ENCODE measurements around the gene BTG1.
"Not testable (repeated sequence)": the region's sequence is repeated elsewhere in the genome, so short reads cannot be mapped to it uniquely, and the experiment has no call there.

The BTG1 gene

GRCh38 chr12:92098594-92099380, 46.9 kb downstream of the BTG1 start:
- Histone ChIP-seq H3K27me3 (ENCODE audit: insufficient read depth, low read length) (no peaks in the 10 kb centered on the region), H3K79me2 (ENCODE audit: insufficient read depth, low read length) (no peaks in the 10 kb centered on the region), H2AFZ (ENCODE audit: low read length) (no peak overlapping the region), H3K36me3 (ENCODE audit: insufficient read depth, low read length) (no peaks in the 10 kb centered on the region), H3K27ac (ENCODE audit: low read depth, low read length, poor library complexity, severe bottlenecking) (no peak overlapping the region), H3K9ac (ENCODE audit: low read length) (no peak overlapping the region), H3K4me2 (ENCODE audit: low read length) (no peak overlapping the region), H3K9me3 (ENCODE audit: low read length) (0 out of 2 replicates have a peak, but pooled peaks cover 3% of the 10 kb centered on the region), H3F3A (ENCODE audit: insufficient read depth, low read length) (no peaks in the 10 kb centered on the region), H3K9me2 (ENCODE audit: low read depth, low read length) (no peaks in the 10 kb centered on the region), H3K4me3 (ENCODE audit: low read depth, low read length, poor library complexity, severe bottlenecking) (no peak overlapping the region), H3K4me1 (ENCODE audit: insufficient read depth, low read length, severe bottlenecking) (peaks cover 12% of the 10 kb centered on the region), H4K20me1 (ENCODE audit: insufficient read depth, low read length) (no peaks in the 10 kb centered on the region)
- TF ChIP-seq EZH2 (IDR thresholded peaks at IDR 0.05; ENCODE audit: borderline replicate concordance, low read length) (no peak), CTCF (IDR thresholded peaks at IDR 0.05; ENCODE audit: low read length) (no peak)

DNA sequence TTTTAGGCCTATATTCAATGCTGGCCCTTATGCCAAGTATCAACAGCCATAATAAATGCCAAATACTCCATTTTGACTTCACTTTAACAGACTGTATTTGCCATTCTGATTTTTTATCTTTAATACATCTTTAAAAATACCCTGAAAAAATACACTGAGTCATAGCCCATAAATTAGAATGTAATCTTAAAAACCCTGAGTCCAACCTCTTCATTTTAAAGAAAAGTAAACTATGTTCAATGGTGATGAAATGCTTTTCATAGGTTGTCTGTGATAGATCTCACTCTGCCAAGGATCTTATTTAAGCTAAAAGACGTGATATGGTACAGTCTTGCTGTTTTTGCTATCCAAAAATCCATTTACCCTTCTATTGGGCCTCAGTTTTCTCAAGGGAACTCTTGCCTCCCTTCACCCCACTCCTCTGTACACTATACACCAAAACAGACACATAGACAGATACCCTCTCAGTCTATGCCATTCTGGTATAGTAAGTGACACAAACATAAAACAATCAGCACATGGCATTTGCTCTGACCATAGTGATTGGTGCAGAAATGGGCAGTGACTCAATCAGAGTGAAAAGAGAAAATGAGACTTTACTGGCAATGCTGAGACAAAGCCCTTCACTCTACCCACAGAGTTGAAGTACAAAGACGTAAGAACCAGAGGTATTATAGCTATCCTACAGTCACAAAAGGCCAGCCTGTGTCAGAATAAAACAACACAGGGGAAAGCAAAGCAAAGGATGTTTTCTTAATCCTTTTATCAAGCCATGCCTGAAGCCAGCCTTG, 49.1 kb downstream of the BTG1 start:
- Histone ChIP-seq H3K79me2 (ENCODE audit: insufficient read depth, low read length) (no peaks in the 10 kb centered on the region), H3K27ac (ENCODE audit: low read depth, low read length, poor library complexity, severe bottlenecking) (no peak overlapping the region), H3K9ac (ENCODE audit: low read length) (no peak overlapping the region), H3K4me2 (ENCODE audit: low read length) (no peak overlapping the region), H3K36me3 (ENCODE audit: insufficient read depth, low read length) (no peaks in the 10 kb centered on the region), H4K20me1 (ENCODE audit: insufficient read depth, low read length) (no peaks in the 10 kb centered on the region), H3K27me3 (ENCODE audit: insufficient read depth, low read length) (no peaks in the 10 kb centered on the region), H3F3A (ENCODE audit: insufficient read depth, low read length) (no peaks in the 10 kb centered on the region), H3K9me2 (ENCODE audit: low read depth, low read length) (no peaks in the 10 kb centered on the region), H3K4me1 (ENCODE audit: insufficient read depth, low read length, severe bottlenecking) (peaks cover 12% of the 10 kb centered on the region), H3K9me3 (ENCODE audit: low read length) (0 out of 2 replicates have a peak, but pooled peaks cover 3% of the 10 kb centered on the region), H2AFZ (ENCODE audit: low read length) (no peak overlapping the region), H3K4me3 (ENCODE audit: low read depth, low read length, poor library complexity, severe bottlenecking) (no peak overlapping the region)
- TF ChIP-seq EZH2 (IDR thresholded peaks at IDR 0.05; ENCODE audit: borderline replicate concordance, low read length) (no peak), CTCF (IDR thresholded peaks at IDR 0.05; ENCODE audit: low read length) (no peak)

- Histone ChIP-seq H3K4me2 (ENCODE audit: low read length) (no peak overlapping the region), H3K4me3 (ENCODE audit: low read depth, low read length, poor library complexity, severe bottlenecking) (no peak overlapping the region), H3F3A (ENCODE audit: insufficient read depth, low read length) (no peaks in the 10 kb centered on the region), H3K9me2 (ENCODE audit: low read depth, low read length) (no peaks in the 10 kb centered on the region), H3K27me3 (ENCODE audit: insufficient read depth, low read length) (no peaks in the 10 kb centered on the region), H2AFZ (ENCODE audit: low read length) (0 out of 2 replicates have a peak overlapping the region, but pooled peaks have one; percentile 34), H3K79me2 (ENCODE audit: insufficient read depth, low read length) (no peaks in the 10 kb centered on the region), H3K9ac (ENCODE audit: low read length) (no peak overlapping the region), H3K36me3 (ENCODE audit: insufficient read depth, low read length) (no peaks in the 10 kb centered on the region), H3K9me3 (ENCODE audit: low read length) (no peaks in the 10 kb centered on the region), H3K4me1 (ENCODE audit: insufficient read depth, low read length, severe bottlenecking) (peaks cover 12% of the 10 kb centered on the region), H3K27ac (ENCODE audit: low read depth, low read length, poor library complexity, severe bottlenecking) (no peak overlapping the region), H4K20me1 (ENCODE audit: insufficient read depth, low read length) (no peaks in the 10 kb centered on the region)
- TF ChIP-seq CTCF (IDR thresholded peaks at IDR 0.05; ENCODE audit: low read length) (no peak), EZH2 (IDR thresholded peaks at IDR 0.05; ENCODE audit: borderline replicate concordance, low read length) (no peak)
Measured at GRCh38 chr12:92094751-92095161, 50.9 kb downstream of the BTG1 start.

- H3K9me3 ChIP-seq (ENCODE audit: low read length); H3K27me3 ChIP-seq (ENCODE audit: insufficient read depth, low read length); H3K9me2 ChIP-seq (ENCODE audit: low read depth, low read length); H3F3A ChIP-seq (ENCODE audit: insufficient read depth, low read length); H3K4me3 ChIP-seq (ENCODE audit: low read depth, low read length, poor library complexity, severe bottlenecking); H3K9ac ChIP-seq (ENCODE audit: low read length); H3K4me2 ChIP-seq (ENCODE audit: low read length); H3K27ac ChIP-seq (ENCODE audit: low read depth, low read length, poor library complexity, severe bottlenecking); H4K20me1 ChIP-seq (ENCODE audit: insufficient read depth, low read length); H3K36me3 ChIP-seq (ENCODE audit: insufficient read depth, low read length); H3K79me2 ChIP-seq (ENCODE audit: insufficient read depth, low read length): not testable (repeated sequence)
- H2AFZ ChIP-seq (ENCODE audit: low read length) = 0 out of 2 replicates have a peak overlapping the region, but pooled peaks have one; percentile 34
- peaks cover 12% of the 10 kb centered on the region for H3K4me1 ChIP-seq (ENCODE audit: insufficient read depth, low read length, severe bottlenecking)
Measured at GRCh38 chr12:92094301-92094700, 51.3 kb downstream of the BTG1 start.
